LNCaP clone FGC (cell line): ENCODE data around the gene SLITRK1.

ENCODE experiments used
- DNase-seq: peaks from one replicate; pipeline ENCODE4 v3.0.0-alpha.2; 2011; ENCODE audit warnings: low read depth
- H3K4me3 ChIP-seq: 2 replicates; pipeline ENCODE4 v1.5.1; 2011; ENCODE audit warnings: mild to moderate bottlenecking, low read depth, low read length, control low read depth
- TF ChIP-seq, protein P1 (sequence below): IDR thresholded peaks from 2 replicates; pipeline ENCODE4 v1.5.1; 2012; ENCODE audit warnings: mild to moderate bottlenecking; ENCODE audit not compliant: control insufficient read depth, insufficient read depth; ENCODE audit errors: extremely low read depth

SLITRK1 gene

GRCh38 chr13:83827338-83827737 lies 54.9 kb downstream of the SLITRK1 start:
- TF ChIP-seq, protein P1, sequence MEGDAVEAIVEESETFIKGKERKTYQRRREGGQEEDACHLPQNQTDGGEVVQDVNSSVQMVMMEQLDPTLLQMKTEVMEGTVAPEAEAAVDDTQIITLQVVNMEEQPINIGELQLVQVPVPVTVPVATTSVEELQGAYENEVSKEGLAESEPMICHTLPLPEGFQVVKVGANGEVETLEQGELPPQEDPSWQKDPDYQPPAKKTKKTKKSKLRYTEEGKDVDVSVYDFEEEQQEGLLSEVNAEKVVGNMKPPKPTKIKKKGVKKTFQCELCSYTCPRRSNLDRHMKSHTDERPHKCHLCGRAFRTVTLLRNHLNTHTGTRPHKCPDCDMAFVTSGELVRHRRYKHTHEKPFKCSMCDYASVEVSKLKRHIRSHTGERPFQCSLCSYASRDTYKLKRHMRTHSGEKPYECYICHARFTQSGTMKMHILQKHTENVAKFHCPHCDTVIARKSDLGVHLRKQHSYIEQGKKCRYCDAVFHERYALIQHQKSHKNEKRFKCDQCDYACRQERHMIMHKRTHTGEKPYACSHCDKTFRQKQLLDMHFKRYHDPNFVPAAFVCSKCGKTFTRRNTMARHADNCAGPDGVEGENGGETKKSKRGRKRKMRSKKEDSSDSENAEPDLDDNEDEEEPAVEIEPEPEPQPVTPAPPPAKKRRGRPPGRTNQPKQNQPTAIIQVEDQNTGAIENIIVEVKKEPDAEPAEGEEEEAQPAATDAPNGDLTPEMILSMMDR: no peak
- H3K4me3 ChIP-seq: no peak overlapping the region
- DNase-seq: no peak
